Liver (tissue), 9 donors: ENCODE results near the gene ARAP1. TPM values are rescaled to one million over a fixed set of nuclear protein-coding genes. Genes with fewer than 3 reads are reported as not detected.

Experiments used
- DNase-seq: peaks from one replicate; pipeline ENCODE4 v3.0.0-alpha.2; 2017; ENCODE audit warnings: low spot score
- H3K27ac ChIP-seq, 2 donors: one replicate each; pipeline ENCODE4 v1.7.0; 2013; ENCODE audit warnings: inconsistent platforms in 2 of 2, low read length in 2 of 2, control low read depth in 1 of 2, low read depth in 1 of 2, mild to moderate bottlenecking in 1 of 2
- H3K27me3 ChIP-seq, 4 donors: one replicate each; pipeline versions ENCODE4 v1.6.1 to v1.7.0; 2013; ENCODE audit warnings: low read length in 3 of 4, inconsistent platforms in 1 of 4, mild to moderate bottlenecking in 1 of 4, moderate library complexity in 1 of 4; ENCODE audit not compliant: control insufficient read depth in 4 of 4, insufficient read depth in 4 of 4
- H3K36me3 ChIP-seq, 4 donors: one replicate each; pipeline versions ENCODE4 v1.6.1 to v1.7.0; 2013; ENCODE audit warnings: low read length in 3 of 4, mild to moderate bottlenecking in 3 of 4, low read depth in 1 of 4, moderate library complexity in 1 of 4; ENCODE audit not compliant: control insufficient read depth in 4 of 4, insufficient read depth in 3 of 4
- H3K4me1 ChIP-seq, 4 donors: one replicate each; pipeline versions ENCODE4 v1.6.1 to v1.7.0; 2013; ENCODE audit warnings: low read length in 3 of 4, mild to moderate bottlenecking in 3 of 4, moderate library complexity in 1 of 4; ENCODE audit not compliant: control insufficient read depth in 4 of 4, insufficient read depth in 4 of 4
- H3K4me3 ChIP-seq, 3 donors: one replicate each; pipeline versions ENCODE4 v1.6.1 to v1.7.0; 2013; ENCODE audit warnings: low read length in 3 of 3, control low read depth in 1 of 3, low read depth in 1 of 3, mild to moderate bottlenecking in 1 of 3
- H3K9ac ChIP-seq, 2 donors: one replicate each; pipeline ENCODE4 v1.7.0; 2013; ENCODE audit warnings: low read length in 2 of 2, mild to moderate bottlenecking in 2 of 2, moderate library complexity in 2 of 2, control low read depth in 1 of 2, low read depth in 1 of 2
- H3K9me3 ChIP-seq, 4 donors: one replicate each; pipeline versions ENCODE4 v1.6.1 to v1.7.0; 2013; ENCODE audit warnings: low read length in 3 of 4; ENCODE audit not compliant: control insufficient read depth in 4 of 4
- EGR1 ChIP-seq, 2 donors: IDR thresholded peaks; 2 replicates each; pipeline ENCODE4 v1.6.1; 2016 to 2018; ENCODE audit warnings: antibody characterized with exemption in 2 of 2, low read depth in 2 of 2
- FOXA2 ChIP-seq: IDR thresholded peaks from 2 replicates; pipeline ENCODE4 v1.6.1; 2016; ENCODE audit warnings: antibody characterized with exemption
- GABPA ChIP-seq, 2 donors: IDR thresholded peaks in 1 of 2; conservative IDR thresholded peaks in 1 of 2; 2 replicates each; pipeline ENCODE4 v1.6.1; 2016; ENCODE audit warnings: antibody characterized with exemption in 2 of 2, mild to moderate bottlenecking in 1 of 2, moderate library complexity in 1 of 2
- HNF4A ChIP-seq, 2 donors: conservative IDR thresholded peaks; 2 replicates each; pipeline ENCODE4 v1.6.1; 2016; ENCODE audit warnings: antibody characterized with exemption in 2 of 2, mild to moderate bottlenecking in 2 of 2
- HNF4G ChIP-seq: IDR thresholded peaks from 2 replicates; pipeline ENCODE4 v1.6.1; 2016; ENCODE audit warnings: antibody characterized with exemption
- JUND ChIP-seq, 2 donors: IDR thresholded peaks; 2 replicates each; pipeline ENCODE4 v1.6.1; 2016; ENCODE audit warnings: antibody characterized with exemption in 2 of 2
- NR2F2 ChIP-seq: IDR thresholded peaks from 2 replicates; pipeline ENCODE4 v1.6.1; 2016; ENCODE audit warnings: antibody characterized with exemption
- RAD21 ChIP-seq, 2 donors: IDR thresholded peaks; 2 replicates each; pipeline ENCODE4 v1.6.1; 2016; ENCODE audit warnings: antibody characterized with exemption in 2 of 2, mild to moderate bottlenecking in 2 of 2
- RXRA ChIP-seq, 2 donors: IDR thresholded peaks; 2 replicates each; pipeline ENCODE4 v1.6.1; 2017 to 2018; ENCODE audit warnings: antibody characterized with exemption in 2 of 2, mild to moderate bottlenecking in 1 of 2
- SP1 ChIP-seq: IDR thresholded peaks from 2 replicates; pipeline ENCODE4 v1.6.1; 2018; ENCODE audit warnings: antibody characterized with exemption, mild to moderate bottlenecking
- YY1 ChIP-seq: IDR thresholded peaks from 2 replicates; pipeline ENCODE4 v1.6.1; 2016; ENCODE audit warnings: antibody characterized with exemption, mild to moderate bottlenecking
- WGBS: extraction: QIAGEN DNeasy Blood & Tissue Kit; methylation state at CpG from one replicate; pipeline ENCODE4 v1.1.7; 2013; 5-methylcytosine and 5-hydroxymethylcytosine counted together
- polyA plus RNA-seq, 2 donors: library from polyadenylated mRNA; stranded (reverse) in 1 of 2; unstranded in 1 of 2; fragments of 200-250 nt in 1 of 2; fragments of >200 nt in 1 of 2; fragmentation: Nextera tagmentation in 1 of 2; extraction: Ambion mirVana in 1 of 2; gene quantifications; one replicate each; pipeline versions ENCODE4 v1.2.1 to v1.2.3, GENCODE V29; 2013 to 2015
- total RNA-seq, 2 donors: library from RNA; depleted of rRNA; stranded (reverse); fragments of >200 nt; gene quantifications; one replicate each; pipeline ENCODE4 v1.2.3, GENCODE V29; 2014
- TF ChIP-seq, protein P1 (sequence below): fragments of 150-350 bp; IDR thresholded peaks from 2 replicates; pipeline ENCODE4 v1.5.1; 2017; ENCODE audit warnings: improper control_type of control experiment, low read depth, low read length; ENCODE audit not compliant: missing input control
- TF ChIP-seq, protein P2 (sequence below): IDR thresholded peaks from 2 replicates; pipeline ENCODE4 v1.6.1; 2016; ENCODE audit warnings: antibody characterized with exemption, mild to moderate bottlenecking
- TF ChIP-seq, protein P3 (sequence below): IDR thresholded peaks from 2 replicates; pipeline ENCODE4 v1.6.1; 2016; ENCODE audit warnings: antibody characterized with exemption
- TF ChIP-seq, protein P4 (sequence below): IDR thresholded peaks from 2 replicates; pipeline ENCODE4 v1.6.1; 2016; ENCODE audit warnings: antibody characterized with exemption
- donor health status: healthy.
- donor health status: healthy.
- donor health status: healthy.
- donor health status: healthy.
- donor health status: healthy.

ARAP1 gene
- total and polyA plus RNA-seq, 4 donors: 14.4 to 77.8 (median 43.5) TPM

- Histone ChIP-seq H3K27ac (no peak overlapping the region), H3K27me3 (no peaks in the 10 kb centered on the region), H3K9ac (no peak overlapping the region), H3K4me1 (peaks cover 0 to 25% (median 14%) of the 10 kb centered on the region in 4 donors), H3K4me3 (no peak overlapping the region), H3K9me3 (no peaks in the 10 kb centered on the region), H3K36me3 (peaks cover 16 to 30% (median 26%) of the 10 kb centered on the region in 4 donors)
- DNase-seq: no peak
- WGBS: 81% methylated on average over 17 of the region's 17 CpGs
- no peak for TF ChIP-seq HNF4A (conservative IDR thresholded peaks at IDR 0.05)
- no peak for TF ChIP-seq FOXA2
- TF ChIP-seq GABPA (IDR thresholded peaks at IDR 0.05 in 1 of 2, conservative IDR thresholded peaks at IDR 0.05 in 1 of 2): no peak
- TF ChIP-seq YY1: no peak
- no peak for TF ChIP-seq EGR1 (IDR thresholded peaks at IDR 0.05; ENCODE audit: low read depth in 2 of 2)
- TF ChIP-seq SP1: no peak
- TF ChIP-seq, protein P1, sequence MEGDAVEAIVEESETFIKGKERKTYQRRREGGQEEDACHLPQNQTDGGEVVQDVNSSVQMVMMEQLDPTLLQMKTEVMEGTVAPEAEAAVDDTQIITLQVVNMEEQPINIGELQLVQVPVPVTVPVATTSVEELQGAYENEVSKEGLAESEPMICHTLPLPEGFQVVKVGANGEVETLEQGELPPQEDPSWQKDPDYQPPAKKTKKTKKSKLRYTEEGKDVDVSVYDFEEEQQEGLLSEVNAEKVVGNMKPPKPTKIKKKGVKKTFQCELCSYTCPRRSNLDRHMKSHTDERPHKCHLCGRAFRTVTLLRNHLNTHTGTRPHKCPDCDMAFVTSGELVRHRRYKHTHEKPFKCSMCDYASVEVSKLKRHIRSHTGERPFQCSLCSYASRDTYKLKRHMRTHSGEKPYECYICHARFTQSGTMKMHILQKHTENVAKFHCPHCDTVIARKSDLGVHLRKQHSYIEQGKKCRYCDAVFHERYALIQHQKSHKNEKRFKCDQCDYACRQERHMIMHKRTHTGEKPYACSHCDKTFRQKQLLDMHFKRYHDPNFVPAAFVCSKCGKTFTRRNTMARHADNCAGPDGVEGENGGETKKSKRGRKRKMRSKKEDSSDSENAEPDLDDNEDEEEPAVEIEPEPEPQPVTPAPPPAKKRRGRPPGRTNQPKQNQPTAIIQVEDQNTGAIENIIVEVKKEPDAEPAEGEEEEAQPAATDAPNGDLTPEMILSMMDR: no peak
- TF ChIP-seq, protein P2, sequence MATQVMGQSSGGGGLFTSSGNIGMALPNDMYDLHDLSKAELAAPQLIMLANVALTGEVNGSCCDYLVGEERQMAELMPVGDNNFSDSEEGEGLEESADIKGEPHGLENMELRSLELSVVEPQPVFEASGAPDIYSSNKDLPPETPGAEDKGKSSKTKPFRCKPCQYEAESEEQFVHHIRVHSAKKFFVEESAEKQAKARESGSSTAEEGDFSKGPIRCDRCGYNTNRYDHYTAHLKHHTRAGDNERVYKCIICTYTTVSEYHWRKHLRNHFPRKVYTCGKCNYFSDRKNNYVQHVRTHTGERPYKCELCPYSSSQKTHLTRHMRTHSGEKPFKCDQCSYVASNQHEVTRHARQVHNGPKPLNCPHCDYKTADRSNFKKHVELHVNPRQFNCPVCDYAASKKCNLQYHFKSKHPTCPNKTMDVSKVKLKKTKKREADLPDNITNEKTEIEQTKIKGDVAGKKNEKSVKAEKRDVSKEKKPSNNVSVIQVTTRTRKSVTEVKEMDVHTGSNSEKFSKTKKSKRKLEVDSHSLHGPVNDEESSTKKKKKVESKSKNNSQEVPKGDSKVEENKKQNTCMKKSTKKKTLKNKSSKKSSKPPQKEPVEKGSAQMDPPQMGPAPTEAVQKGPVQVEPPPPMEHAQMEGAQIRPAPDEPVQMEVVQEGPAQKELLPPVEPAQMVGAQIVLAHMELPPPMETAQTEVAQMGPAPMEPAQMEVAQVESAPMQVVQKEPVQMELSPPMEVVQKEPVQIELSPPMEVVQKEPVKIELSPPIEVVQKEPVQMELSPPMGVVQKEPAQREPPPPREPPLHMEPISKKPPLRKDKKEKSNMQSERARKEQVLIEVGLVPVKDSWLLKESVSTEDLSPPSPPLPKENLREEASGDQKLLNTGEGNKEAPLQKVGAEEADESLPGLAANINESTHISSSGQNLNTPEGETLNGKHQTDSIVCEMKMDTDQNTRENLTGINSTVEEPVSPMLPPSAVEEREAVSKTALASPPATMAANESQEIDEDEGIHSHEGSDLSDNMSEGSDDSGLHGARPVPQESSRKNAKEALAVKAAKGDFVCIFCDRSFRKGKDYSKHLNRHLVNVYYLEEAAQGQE: no peak
- TF ChIP-seq, protein P3, sequence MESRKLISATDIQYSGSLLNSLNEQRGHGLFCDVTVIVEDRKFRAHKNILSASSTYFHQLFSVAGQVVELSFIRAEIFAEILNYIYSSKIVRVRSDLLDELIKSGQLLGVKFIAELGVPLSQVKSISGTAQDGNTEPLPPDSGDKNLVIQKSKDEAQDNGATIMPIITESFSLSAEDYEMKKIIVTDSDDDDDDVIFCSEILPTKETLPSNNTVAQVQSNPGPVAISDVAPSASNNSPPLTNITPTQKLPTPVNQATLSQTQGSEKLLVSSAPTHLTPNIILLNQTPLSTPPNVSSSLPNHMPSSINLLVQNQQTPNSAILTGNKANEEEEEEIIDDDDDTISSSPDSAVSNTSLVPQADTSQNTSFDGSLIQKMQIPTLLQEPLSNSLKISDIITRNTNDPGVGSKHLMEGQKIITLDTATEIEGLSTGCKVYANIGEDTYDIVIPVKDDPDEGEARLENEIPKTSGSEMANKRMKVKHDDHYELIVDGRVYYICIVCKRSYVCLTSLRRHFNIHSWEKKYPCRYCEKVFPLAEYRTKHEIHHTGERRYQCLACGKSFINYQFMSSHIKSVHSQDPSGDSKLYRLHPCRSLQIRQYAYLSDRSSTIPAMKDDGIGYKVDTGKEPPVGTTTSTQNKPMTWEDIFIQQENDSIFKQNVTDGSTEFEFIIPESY: no peak
Observed at GRCh38 chr11:72758690-72759389, 6.6 kb upstream of the ARAP1 start.

DNA sequence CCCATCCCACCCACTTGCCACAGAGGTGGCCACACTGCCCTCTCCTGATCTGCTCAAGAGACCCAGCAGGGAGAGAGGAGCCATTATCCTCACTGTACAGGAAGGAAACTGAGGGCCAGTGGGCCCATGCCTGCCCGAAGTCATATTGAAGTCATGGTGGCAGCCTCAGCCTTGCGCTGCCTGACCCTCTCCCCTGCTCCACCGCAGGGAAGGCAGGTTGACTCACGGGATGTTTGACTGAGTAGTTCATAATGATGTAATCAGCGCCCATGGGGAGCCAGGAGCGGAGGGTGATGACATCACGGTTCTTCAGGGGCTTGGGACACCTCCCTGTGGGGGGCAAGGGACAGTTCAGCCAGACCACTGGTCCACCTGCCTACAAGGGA, 6.1 kb upstream of the ARAP1 start:
- no peak overlapping the region for H3K9ac ChIP-seq
- no peaks in the 10 kb centered on the region for H3K27me3 ChIP-seq
- peaks cover 3 to 28% (median 17%) of the 10 kb centered on the region in 4 donors for H3K4me1 ChIP-seq
- peaks cover 16 to 30% (median 26%) of the 10 kb centered on the region in 4 donors for H3K36me3 ChIP-seq
- WGBS: 92% methylated on average over 7 of the region's 7 CpGs
- H3K9me3 ChIP-seq: no peaks in the 10 kb centered on the region
- no peak for TF ChIP-seq NR2F2
- TF ChIP-seq JUND (IDR thresholded peaks at IDR 0.05): no peak
- no peak for TF ChIP-seq HNF4A (conservative IDR thresholded peaks at IDR 0.05)
- TF ChIP-seq RXRA (IDR thresholded peaks at IDR 0.05): no peak
- no peak for TF ChIP-seq HNF4G
- no peak for TF ChIP-seq RAD21 (IDR thresholded peaks at IDR 0.05)
- TF ChIP-seq, protein P1: no peak
- TF ChIP-seq, protein P2: no peak
- TF ChIP-seq, protein P4, sequence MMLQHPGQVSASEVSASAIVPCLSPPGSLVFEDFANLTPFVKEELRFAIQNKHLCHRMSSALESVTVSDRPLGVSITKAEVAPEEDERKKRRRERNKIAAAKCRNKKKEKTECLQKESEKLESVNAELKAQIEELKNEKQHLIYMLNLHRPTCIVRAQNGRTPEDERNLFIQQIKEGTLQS: no peak
- no peak for TF ChIP-seq GABPA (IDR thresholded peaks at IDR 0.05 in 1 of 2, conservative IDR thresholded peaks at IDR 0.05 in 1 of 2)
- TF ChIP-seq FOXA2: no peak
- H3K27ac ChIP-seq: no peak overlapping the region
- H3K4me3 ChIP-seq: no peak overlapping the region
- no peak for DNase-seq
